AG10803 (cell line): ENCODE results near the gene GNLY.

Experiments used
- DNase-seq: peaks from one replicate; pipeline ENCODE4 v3.0.0; 2010; ENCODE audit warnings: low read depth
- H3K4me3 ChIP-seq: 2 replicates; pipeline ENCODE4 v1.5.1; 2011; ENCODE audit warnings: mild to moderate bottlenecking, low read length, control low read depth
- CTCF ChIP-seq: conservative IDR thresholded peaks from 2 replicates; pipeline ENCODE4 v1.5.1; 2011; ENCODE audit warnings: mild to moderate bottlenecking, low read length, control low read depth, inconsistent platforms

The GNLY gene

GRCh38 chr2:85729825-85730510 lies 35.8 kb downstream of the GNLY start:
- H3K4me3 ChIP-seq: no peak overlapping the region
- no peak for TF ChIP-seq CTCF
- no peak for DNase-seq

GRCh38 chr2:85730686-85731230 lies 36.6 kb downstream of the GNLY start:
- DNase-seq: no peak
- no peak overlapping the region for H3K4me3 ChIP-seq
- TF ChIP-seq CTCF: no peak

- TF ChIP-seq CTCF: no peak
- DNase-seq: no peak
Observed at GRCh38 chr2:85731606-85732005, 37.4 kb downstream of the GNLY start.

GRCh38 chr2:85732467-85733120 lies 38.4 kb downstream of the GNLY start:
- peak; percentile 53 for DNase-seq
- no peak for TF ChIP-seq CTCF
- no peak overlapping the region for H3K4me3 ChIP-seq

More at GRCh38 chr2:85731606-85732005, 37.4 kb downstream of the GNLY start:
- H3K4me3 ChIP-seq: no peak overlapping the region

GRCh38 chr2:85733121-85733960 lies 39.2 kb downstream of the GNLY start:
- TF ChIP-seq CTCF: no peak
- no peak overlapping the region for H3K4me3 ChIP-seq
- DNase-seq: peak; percentile 45

GRCh38 chr2:85734015-85734414 lies 39.9 kb downstream of the GNLY start:
- TF ChIP-seq CTCF: no peak
- no peak for DNase-seq
- no peak overlapping the region for H3K4me3 ChIP-seq
